Mucosa of rectum (tissue), 2 donors: ENCODE data around the gene THSD7A.

Experiments used
- H3K27ac ChIP-seq, 2 donors: one replicate each; pipeline ENCODE4 v1.7.0; 2013; ENCODE audit warnings: inconsistent platforms in 2 of 2, low read depth in 2 of 2, low read length in 2 of 2
- H3K27me3 ChIP-seq, 2 donors: one replicate each; pipeline ENCODE4 v1.7.0; 2013; ENCODE audit warnings: low read length in 2 of 2; ENCODE audit not compliant: control insufficient read depth in 2 of 2, insufficient read depth in 2 of 2
- H3K36me3 ChIP-seq, 2 donors: one replicate each; pipeline ENCODE4 v1.7.0; 2013; ENCODE audit warnings: low read length in 2 of 2; ENCODE audit not compliant: control insufficient read depth in 2 of 2, insufficient read depth in 2 of 2
- H3K4me1 ChIP-seq, 2 donors: one replicate each; pipeline ENCODE4 v1.7.0; 2013; ENCODE audit warnings: low read length in 2 of 2, mild to moderate bottlenecking in 1 of 2; ENCODE audit not compliant: control insufficient read depth in 2 of 2, insufficient read depth in 2 of 2
- H3K4me3 ChIP-seq, 2 donors: one replicate each; pipeline ENCODE4 v1.7.0; 2013; ENCODE audit warnings: low read length in 2 of 2
- H3K9ac ChIP-seq, 2 donors: one replicate each; pipeline ENCODE4 v1.7.0; 2013; ENCODE audit warnings: low read length in 2 of 2, low read depth in 1 of 2, mild to moderate bottlenecking in 1 of 2
- H3K9me3 ChIP-seq, 2 donors: one replicate each; pipeline ENCODE4 v1.7.0; 2013; ENCODE audit warnings: low read length in 2 of 2; ENCODE audit not compliant: control insufficient read depth in 2 of 2
- donor health status: healthy.
- donor health status: Normal muscosa, but diverticular disease.

THSD7A gene

GRCh38 chr7:11779864-11780674, 51.9 kb downstream of the THSD7A start:
- Histone ChIP-seq H3K36me3 (no peaks in the 10 kb centered on the region), H3K27me3 (no peaks in the 10 kb centered on the region), H3K4me1 (no peaks in the 10 kb centered on the region), H3K9me3 (no peaks in the 10 kb centered on the region), H3K27ac (no peak overlapping the region), H3K9ac (no peak overlapping the region), H3K4me3 (no peak overlapping the region)

GRCh38 chr7:11776039-11776438, 56.0 kb downstream of the THSD7A start:
- Histone ChIP-seq H3K27me3 (no peaks in the 10 kb centered on the region), H3K27ac (no peak overlapping the region), H3K9ac (no peak overlapping the region), H3K4me3 (no peak overlapping the region), H3K36me3 (no peaks in the 10 kb centered on the region), H3K9me3 (no peaks in the 10 kb centered on the region), H3K4me1 (no peaks in the 10 kb centered on the region)

DNA sequence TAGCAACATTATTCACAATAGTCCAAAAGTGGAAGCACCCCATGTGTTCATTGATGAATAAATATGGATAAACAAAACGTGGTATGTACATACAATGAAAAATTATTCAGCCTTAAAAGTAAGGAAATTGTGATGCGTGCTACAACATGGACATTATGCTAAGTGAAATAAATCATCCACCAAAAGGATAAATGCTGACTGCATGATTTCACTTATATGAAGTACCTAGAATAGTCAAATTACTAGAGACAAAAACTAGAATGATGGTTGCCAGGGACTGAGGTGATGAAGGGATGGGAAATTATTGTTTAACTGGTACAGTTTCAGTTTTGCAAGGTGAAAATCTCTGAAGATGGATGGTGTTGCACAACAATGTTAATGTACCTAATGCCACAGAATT, 56.6 kb downstream of the THSD7A start:
- no peaks in the 10 kb centered on the region for H3K36me3 ChIP-seq
- no peaks in the 10 kb centered on the region for H3K9me3 ChIP-seq
- no peaks in the 10 kb centered on the region for H3K27me3 ChIP-seq
- no peak overlapping the region for H3K4me3 ChIP-seq
- no peaks in the 10 kb centered on the region for H3K4me1 ChIP-seq
- H3K9ac ChIP-seq, result no peak overlapping the region
- H3K27ac ChIP-seq, result no peak overlapping the region

DNA sequence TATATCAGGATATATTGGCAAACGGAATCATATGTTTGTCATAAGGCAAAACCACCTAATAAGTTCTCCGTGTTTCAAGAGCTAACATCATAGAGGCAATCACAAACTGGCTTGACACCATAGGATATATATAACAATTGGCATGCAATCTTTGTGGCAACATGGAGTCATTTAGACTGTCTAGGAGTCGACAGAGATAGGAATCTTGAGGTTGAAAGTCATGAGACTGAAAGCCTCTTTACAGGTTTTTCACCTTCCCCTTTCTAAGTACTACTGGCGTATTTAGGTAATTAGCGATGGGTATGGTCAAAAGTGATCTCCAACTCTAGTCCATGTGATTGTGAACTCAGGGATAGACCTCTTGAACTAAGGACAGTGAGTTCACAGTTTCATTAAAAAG, 63.7 kb downstream of the THSD7A start:
- Histone ChIP-seq H3K4me3 (no peak overlapping the region), H3K9ac (no peak overlapping the region), H3K27me3 (no peaks in the 10 kb centered on the region), H3K36me3 (no peaks in the 10 kb centered on the region), H3K9me3 (no peaks in the 10 kb centered on the region), H3K27ac (no peak overlapping the region), H3K4me1 (no peaks in the 10 kb centered on the region)

GRCh38 chr7:11767148-11767547, 64.8 kb downstream of the THSD7A start:
- Histone ChIP-seq H3K27ac (no peak overlapping the region), H3K9ac (no peak overlapping the region), H3K4me3 (no peak overlapping the region), H3K27me3 (no peaks in the 10 kb centered on the region), H3K36me3 (no peaks in the 10 kb centered on the region), H3K9me3 (no peaks in the 10 kb centered on the region), H3K4me1 (no peaks in the 10 kb centered on the region)

GRCh38 chr7:11760372-11760771, 71.6 kb downstream of the THSD7A start:
- H3K9me3 ChIP-seq, result no peaks in the 10 kb centered on the region
- no peak overlapping the region for H3K4me3 ChIP-seq

DNA sequence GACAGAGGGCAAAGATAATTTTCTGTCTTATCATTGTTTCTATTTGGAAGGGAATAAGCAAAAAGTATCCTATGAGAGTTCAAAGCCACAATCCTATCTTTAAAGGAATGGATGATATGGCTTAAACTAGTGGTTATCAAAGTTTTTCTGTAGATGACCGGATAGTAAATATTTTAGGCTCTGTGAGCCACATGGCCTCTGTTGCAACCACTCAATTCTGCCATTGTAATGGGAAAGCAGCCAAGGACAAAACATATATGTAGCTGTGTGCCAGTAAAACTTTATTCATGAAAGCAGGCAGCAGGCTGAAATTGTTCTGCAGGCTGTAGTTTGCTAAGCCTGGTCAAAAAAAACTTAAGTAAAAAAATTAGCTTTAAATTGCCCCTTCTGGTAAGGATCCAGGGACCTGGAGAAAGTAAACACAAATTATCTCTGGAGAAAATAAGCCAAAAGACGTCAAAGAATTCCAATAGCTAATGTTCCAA, 73.3 kb downstream of the THSD7A start:
- H3K9me3 ChIP-seq, result no peaks in the 10 kb centered on the region
- H3K9ac ChIP-seq, result no peak overlapping the region
- no peak overlapping the region for H3K4me3 ChIP-seq
- no peaks in the 10 kb centered on the region for H3K4me1 ChIP-seq
- no peaks in the 10 kb centered on the region for H3K36me3 ChIP-seq
- H3K27ac ChIP-seq, result no peak overlapping the region
- no peaks in the 10 kb centered on the region for H3K27me3 ChIP-seq

More at GRCh38 chr7:11760372-11760771, 71.6 kb downstream of the THSD7A start:
- no peaks in the 10 kb centered on the region for H3K36me3 ChIP-seq
- H3K27me3 ChIP-seq, result no peaks in the 10 kb centered on the region
- no peak overlapping the region for H3K27ac ChIP-seq
- H3K4me1 ChIP-seq, result no peaks in the 10 kb centered on the region
- H3K9ac ChIP-seq, result no peak overlapping the region

DNA sequence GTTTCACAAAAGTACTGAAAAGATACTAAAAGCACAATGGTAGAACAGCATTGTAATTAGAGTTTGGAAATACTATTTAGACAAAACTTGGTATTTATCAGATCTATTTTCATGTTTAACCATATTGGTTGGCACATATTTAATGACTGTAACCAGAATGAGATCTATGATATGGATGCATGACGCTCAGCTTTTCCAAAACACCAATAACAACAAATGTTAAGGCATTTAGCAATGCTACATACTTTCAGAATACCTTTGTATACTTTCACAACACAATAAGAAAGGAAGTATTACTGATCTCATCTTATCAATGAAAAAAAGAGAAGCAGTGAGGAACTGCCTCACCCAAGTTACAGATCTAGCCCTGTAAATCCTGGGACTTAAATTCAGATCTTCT, 74.8 kb downstream of the THSD7A start:
- Histone ChIP-seq H3K36me3 (no peaks in the 10 kb centered on the region), H3K9me3 (no peaks in the 10 kb centered on the region), H3K4me3 (no peak overlapping the region), H3K9ac (no peak overlapping the region), H3K27ac (no peak overlapping the region), H3K27me3 (no peaks in the 10 kb centered on the region), H3K4me1 (no peaks in the 10 kb centered on the region)

DNA sequence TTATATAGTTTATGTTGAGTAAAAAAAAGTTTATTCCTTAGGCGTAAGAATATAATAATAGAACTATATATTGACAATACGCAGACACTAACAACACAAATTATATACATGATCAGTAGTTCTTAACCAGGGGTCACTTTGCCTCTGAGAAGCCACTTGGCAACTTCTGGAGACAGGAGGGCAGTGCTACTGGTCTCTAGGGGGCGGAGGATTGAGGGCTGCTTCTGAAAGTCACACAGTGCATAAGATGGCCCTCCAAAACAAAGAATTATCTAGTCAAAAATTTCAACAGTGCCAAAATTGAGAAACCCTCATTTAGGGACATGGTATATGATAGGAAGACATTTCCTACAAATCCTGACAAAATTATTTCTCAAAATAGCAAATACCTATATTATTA, 77.1 kb downstream of the THSD7A start:
- H3K27me3 ChIP-seq, result no peaks in the 10 kb centered on the region
- H3K9ac ChIP-seq, result no peak overlapping the region
- no peaks in the 10 kb centered on the region for H3K9me3 ChIP-seq
- H3K4me1 ChIP-seq, result no peaks in the 10 kb centered on the region
- no peaks in the 10 kb centered on the region for H3K36me3 ChIP-seq
- no peak overlapping the region for H3K4me3 ChIP-seq
- no peak overlapping the region for H3K27ac ChIP-seq

GRCh38 chr7:11754123-11754522, 77.9 kb downstream of the THSD7A start:
- no peaks in the 10 kb centered on the region for H3K27me3 ChIP-seq
- H3K4me1 ChIP-seq, result no peaks in the 10 kb centered on the region
- H3K9ac ChIP-seq, result no peak overlapping the region
- no peaks in the 10 kb centered on the region for H3K9me3 ChIP-seq
- no peak overlapping the region for H3K27ac ChIP-seq
- no peak overlapping the region for H3K4me3 ChIP-seq
- no peaks in the 10 kb centered on the region for H3K36me3 ChIP-seq
